IMR-90 (cell line): ENCODE measurements around the gene TCF4. TPM values are rescaled to one million over a fixed set of nuclear protein-coding genes. Genes with fewer than 3 reads are reported as not detected.

Experiments used
- ATAC-seq: fragments of 200-7000 bp; cut with Tn5 transposase; 2 replicates; pipeline ENCODE4 v1.9.1; 2020; ENCODE audit warnings: low read depth, mild to moderate bottlenecking, moderate library complexity
- BruUV-seq: library from RNA; stranded (reverse); fragments of 400-500 nt; replicated peaks from 2 replicates; lab custom pipeline; 2021; lab: Mats Ljungman, UMichigan
- CTCF ChIA-PET: fragments of 300-600 bp; formaldehyde crosslinking; extraction: SDS; loops from one replicate; lab custom pipeline; 2021; ENCODE audit warnings: antibody characterized with exemption; lab: Yijun Ruan, JAX
- POLR2A ChIA-PET: fragments of 300-600 bp; sonication (Branson Sonifier 250); formaldehyde crosslinking; loops from one replicate; lab custom pipeline; 2022; ENCODE audit warnings: antibody characterized with exemption; ENCODE audit not compliant: unreplicated experiment; lab: Charles Lee
- DNase-seq: peaks from one replicate; pipeline ENCODE4 v3.0.0; 2013
- H2AFZ ChIP-seq: replicated peaks from 2 replicates; pipeline ENCODE3; 2013; ENCODE audit warnings: low read length, mild to moderate bottlenecking; ENCODE audit not compliant: poor library complexity
- H2AK5ac ChIP-seq: 2 replicates; pipeline ENCODE4 v1.6.1; 2013; ENCODE audit warnings: low read depth, low read length, inconsistent platforms
- H2AK9ac ChIP-seq: replicated peaks from 2 replicates; pipeline ENCODE3; 2013; ENCODE audit warnings: mild to moderate bottlenecking, low read depth, low read length, moderate library complexity; ENCODE audit not compliant: poor library complexity
- H2BK120ac ChIP-seq: 2 replicates; pipeline ENCODE4 v1.6.1; 2013; ENCODE audit warnings: low read depth, low read length, inconsistent platforms
- H2BK15ac ChIP-seq: 3 replicates; pipeline ENCODE4 v1.6.1; 2013; ENCODE audit warnings: low read depth, low read length, inconsistent platforms
- H2BK20ac ChIP-seq: 2 replicates; pipeline ENCODE4 v1.6.1; 2013; ENCODE audit warnings: low read depth, mild to moderate bottlenecking, inconsistent platforms, low read length, moderate library complexity
- H2BK5ac ChIP-seq: 2 replicates; pipeline ENCODE4 v1.6.1; 2013; ENCODE audit warnings: mild to moderate bottlenecking, low read depth, low read length, inconsistent platforms; ENCODE audit not compliant: poor library complexity, severe bottlenecking
- H3K14ac ChIP-seq: replicated peaks from 2 replicates; pipeline ENCODE4 v1.6.1; 2013; ENCODE audit warnings: low read depth, low read length, inconsistent platforms
- H3K18ac ChIP-seq: 2 replicates; pipeline ENCODE4 v1.6.1; 2013; ENCODE audit warnings: low read depth, low read length, control low read depth
- H3K23ac ChIP-seq: 2 replicates; pipeline ENCODE4 v1.6.1; 2013; ENCODE audit warnings: low read depth, low read length, inconsistent platforms
- H3K27ac ChIP-seq: 2 replicates; pipeline ENCODE4 v1.5.1; 2013; ENCODE audit warnings: mild to moderate bottlenecking, control low read depth, low read length; ENCODE audit not compliant: insufficient read depth
- H3K27me3 ChIP-seq: 2 replicates; pipeline ENCODE4 v1.6.1; 2013; ENCODE audit warnings: low read length; ENCODE audit not compliant: control insufficient read depth, insufficient read depth
- H3K36me3 ChIP-seq: 2 replicates; pipeline ENCODE4 v1.6.1; 2013; ENCODE audit warnings: low read length, mixed read lengths; ENCODE audit not compliant: control insufficient read depth, insufficient read depth
- H3K4ac ChIP-seq: 2 replicates; pipeline ENCODE4 v1.6.1; 2013; ENCODE audit warnings: low read depth, low read length, inconsistent platforms
- H3K4me1 ChIP-seq: 2 replicates; pipeline ENCODE4 v1.6.1; 2013; ENCODE audit warnings: low read length, mixed read lengths; ENCODE audit not compliant: control insufficient read depth, insufficient read depth
- H3K4me2 ChIP-seq: 2 replicates; pipeline ENCODE4 v1.6.1; 2013; ENCODE audit warnings: low read depth, mild to moderate bottlenecking, control low read depth, low read length, moderate library complexity
- H3K4me3 ChIP-seq: 2 replicates; pipeline ENCODE4 v1.5.1; 2013; ENCODE audit warnings: low read depth, mild to moderate bottlenecking, control low read depth, low read length, moderate library complexity; ENCODE audit not compliant: insufficient read depth
- H3K56ac ChIP-seq: 2 replicates; pipeline ENCODE4 v1.6.1; 2013; ENCODE audit warnings: low read length, inconsistent platforms; ENCODE audit not compliant: insufficient read depth; ENCODE audit errors: extremely low read depth
- H3K79me1 ChIP-seq, 2 experiments: 2 replicates each; pipeline ENCODE4 v1.6.1; 2013; ENCODE audit warnings: low read length in 2 of 2, inconsistent platforms in 1 of 2, low read depth in 1 of 2
- H3K9ac ChIP-seq: 2 replicates; pipeline ENCODE4 v1.6.1; 2013; ENCODE audit warnings: low read depth, low read length, control low read depth
- H3K9me1 ChIP-seq: 2 replicates; pipeline ENCODE4 v1.6.1; 2013; ENCODE audit warnings: low read length, inconsistent platforms; ENCODE audit not compliant: insufficient read depth
- H3K9me3 ChIP-seq: 2 replicates; pipeline ENCODE4 v1.6.1; 2013; ENCODE audit warnings: low read length; ENCODE audit not compliant: control insufficient read depth, insufficient read depth
- H4K20me1 ChIP-seq: 2 replicates; pipeline ENCODE4 v1.6.1; 2013; ENCODE audit warnings: low read length, inconsistent platforms; ENCODE audit not compliant: insufficient read depth
- H4K5ac ChIP-seq: 2 replicates; pipeline ENCODE4 v1.6.1; 2013; ENCODE audit warnings: mild to moderate bottlenecking, low read depth, low read length, control low read depth
- H4K8ac ChIP-seq, 2 experiments: 2 replicates each; pipeline ENCODE4 v1.6.1; 2013; ENCODE audit warnings: low read depth in 2 of 2, low read length in 2 of 2, control low read depth in 1 of 2, inconsistent platforms in 1 of 2
- H4K91ac ChIP-seq: 2 replicates; pipeline ENCODE4 v1.6.1; 2013; ENCODE audit warnings: low read depth, low read length, inconsistent platforms; ENCODE audit not compliant: insufficient read depth
- BHLHE40 ChIP-seq: fragments of 150-350 bp; IDR thresholded peaks from 2 replicates; pipeline ENCODE4 v1.6.1; 2016; ENCODE audit warnings: mild to moderate bottlenecking, low read depth, low read length
- CEBPB ChIP-seq: IDR thresholded peaks from 2 replicates; pipeline ENCODE4 v1.6.1; 2012; ENCODE audit warnings: low read depth, low read length, improper control_type of control experiment
- CHD1 ChIP-seq: IDR thresholded peaks from 2 replicates; pipeline ENCODE4 v1.6.1; 2012; ENCODE audit warnings: low read depth, low read length, improper control_type of control experiment
- FOS ChIP-seq: fragments of 150-350 bp; IDR thresholded peaks from 2 replicates; pipeline ENCODE4 v1.6.1; 2016; ENCODE audit warnings: low read depth, low read length
- MAFK ChIP-seq: IDR thresholded peaks from 2 replicates; pipeline ENCODE4 v1.6.1; 2012; ENCODE audit warnings: low read depth, low read length, improper control_type of control experiment
- MAZ ChIP-seq: IDR thresholded peaks from 2 replicates; pipeline ENCODE4 v1.6.1; 2012; ENCODE audit warnings: low read depth, mild to moderate bottlenecking, low read length, improper control_type of control experiment, moderate library complexity, borderline replicate concordance
- MXI1 ChIP-seq: IDR thresholded peaks from 2 replicates; pipeline ENCODE4 v1.6.1; 2012; ENCODE audit warnings: low read depth, mild to moderate bottlenecking, low read length, moderate library complexity, borderline replicate concordance
- NFE2L2 ChIP-seq: fragments of 150-350 bp; IDR thresholded peaks from 2 replicates; pipeline ENCODE4 v1.6.1; 2016; ENCODE audit warnings: low read depth, mild to moderate bottlenecking, low read length
- POLR2A ChIP-seq: IDR thresholded peaks from 2 replicates; pipeline ENCODE4 v1.6.1; 2012; ENCODE audit warnings: mild to moderate bottlenecking, low read depth, low read length
- RAD21 ChIP-seq: IDR thresholded peaks from 2 replicates; pipeline ENCODE4 v1.6.1; 2012; ENCODE audit warnings: low read length, improper control_type of control experiment
- RCOR1 ChIP-seq: IDR thresholded peaks from 2 replicates; pipeline ENCODE4 v1.6.1; 2012; ENCODE audit warnings: mild to moderate bottlenecking, low read length, improper control_type of control experiment; ENCODE audit not compliant: insufficient replicate concordance
- RFX5 ChIP-seq: IDR thresholded peaks from 2 replicates; pipeline ENCODE4 v1.8.0; 2012; ENCODE audit warnings: low read depth, mild to moderate bottlenecking, low read length, moderate library complexity
- SMC3 ChIP-seq: fragments of 150-350 bp; IDR thresholded peaks from 2 replicates; pipeline ENCODE4 v1.6.1; 2016; ENCODE audit warnings: low read depth, mild to moderate bottlenecking, antibody characterized with exemption, low read length, moderate library complexity
- USF2 ChIP-seq: fragments of 150-350 bp; IDR thresholded peaks from 2 replicates; pipeline ENCODE4 v1.6.1; 2017; ENCODE audit warnings: mild to moderate bottlenecking, antibody characterized with exemption, low read length, low read depth
- WGBS, 2 experiments: methylation state at CpG; one replicate each; pipeline versions ENCODE4 v1.1.5 to v1.1.7; 2013; ENCODE audit warnings: missing lambda C conversion rate in 2 of 2; ENCODE audit not compliant: insufficient read length in 1 of 2; ENCODE audit errors: extremely low coverage in 2 of 2; 5-methylcytosine and 5-hydroxymethylcytosine counted together
- dilution Hi-C: fragments of 300-500 bp; cut with HindIII; formaldehyde crosslinking; loops from one replicate; pipeline ENCODE4 v1.14.3; 2018; ENCODE audit warnings: low sequenced_read_pairs; ENCODE audit not compliant: unreplicated experiment
- in situ Hi-C: fragments of 300-500 bp; cut with MboI; formaldehyde crosslinking; loops from 3 replicates; pipeline ENCODE4 v1.14.3; 2019; ENCODE audit warnings: low sequenced_read_pairs, inconsistent platforms, mixed read lengths
- intact Hi-C: fragments of 100-400 bp; cut with micrococcal nuclease; formaldehyde crosslinking; loops from 2 replicates; pipeline ENCODE4 v1.10.0; 2022
- polyA plus RNA-seq, 3 experiments: library from polyadenylated mRNA; depleted of rRNA; stranded (reverse); fragments of >200 nt; gene quantifications; 2 replicates each; pipeline ENCODE4 v1.2.3, GENCODE V29; 2012; ENCODE audit warnings: low replicate concordance in 1 of 3
- total RNA-seq: library from RNA; depleted of rRNA; stranded (reverse); fragments of >200 nt; gene quantifications from 2 replicates; pipeline ENCODE4 v1.2.3, GENCODE V29; 2012
- TF ChIP-seq, protein P1 (sequence below): fragments of 150-350 bp; IDR thresholded peaks from 2 replicates; pipeline ENCODE4 v1.6.1; 2016; ENCODE audit warnings: low read depth, mild to moderate bottlenecking, low read length, moderate library complexity, borderline replicate concordance
- TF ChIP-seq, protein P2 (sequence below): conservative IDR thresholded peaks from 2 replicates; pipeline ENCODE4 v1.5.1; 2012; ENCODE audit warnings: mild to moderate bottlenecking, low read depth, low read length, improper control_type of control experiment

The TCF4 gene
- total and polyA plus RNA-seq, 2 of the 4 experiments (the other 2 are of a cell fraction): 30.0 to 87.1 TPM

DNA sequence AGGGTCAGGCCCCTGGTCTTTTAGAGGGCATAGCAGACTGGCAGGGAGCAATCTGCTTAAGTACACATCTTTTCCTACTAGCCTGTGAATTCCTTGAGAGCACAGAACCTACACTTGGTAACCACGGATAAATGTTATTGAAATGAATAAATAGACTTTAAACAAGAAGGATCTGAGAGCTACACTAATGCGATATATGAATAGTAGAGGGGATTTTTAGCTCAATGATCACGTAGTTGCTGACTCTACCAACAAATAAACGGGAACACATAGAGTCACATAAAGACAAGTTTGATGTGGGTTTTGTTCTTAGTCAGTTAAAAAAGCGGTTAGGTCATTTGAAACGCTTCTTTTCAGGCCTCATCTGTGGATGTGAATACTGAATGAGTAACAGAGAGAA, 338.4 kb downstream of the TCF4 start:
- Histone ChIP-seq H3K18ac (no peak overlapping the region), H3K27ac (no peak overlapping the region), H2AFZ (no peak overlapping the region), H3K9me1 (peaks cover 7% of the 10 kb centered on the region), H3K79me1 (peaks cover 7 to 41% of the 10 kb centered on the region in 2 experiments; a peak in 2 of 4 replicates), H3K56ac (no peak overlapping the region), H4K8ac (no peak overlapping the region), H2AK5ac (no peak overlapping the region), H4K20me1 (no peaks in the 10 kb centered on the region), H4K5ac (no peak overlapping the region), H2BK20ac (no peak overlapping the region), H3K23ac (no peak overlapping the region), H2BK5ac (no peak overlapping the region), H2BK15ac (no peak overlapping the region), H2AK9ac (no peak overlapping the region), H3K4me3 (no peak overlapping the region), H3K4me2 (no peak overlapping the region), H3K4me1 (peaks cover 17% of the 10 kb centered on the region), H3K9ac (no peak overlapping the region), H3K27me3 (no peaks in the 10 kb centered on the region), H2BK120ac (no peak overlapping the region), H3K4ac (no peak overlapping the region), H3K36me3 (peaks cover 10% of the 10 kb centered on the region), H3K14ac (no peak overlapping the region), H4K91ac (no peak overlapping the region), H3K9me3 (peaks cover 2% of the 10 kb centered on the region; the same call in 1 of the 2 replicates)
- no peak for ATAC-seq
- TF ChIP-seq POLR2A: no peak
- TF ChIP-seq NFE2L2: no peak
- TF ChIP-seq, protein P1, sequence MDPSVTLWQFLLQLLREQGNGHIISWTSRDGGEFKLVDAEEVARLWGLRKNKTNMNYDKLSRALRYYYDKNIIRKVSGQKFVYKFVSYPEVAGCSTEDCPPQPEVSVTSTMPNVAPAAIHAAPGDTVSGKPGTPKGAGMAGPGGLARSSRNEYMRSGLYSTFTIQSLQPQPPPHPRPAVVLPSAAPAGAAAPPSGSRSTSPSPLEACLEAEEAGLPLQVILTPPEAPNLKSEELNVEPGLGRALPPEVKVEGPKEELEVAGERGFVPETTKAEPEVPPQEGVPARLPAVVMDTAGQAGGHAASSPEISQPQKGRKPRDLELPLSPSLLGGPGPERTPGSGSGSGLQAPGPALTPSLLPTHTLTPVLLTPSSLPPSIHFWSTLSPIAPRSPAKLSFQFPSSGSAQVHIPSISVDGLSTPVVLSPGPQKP: no peak
- TF ChIP-seq RAD21: no peak
- no peak for TF ChIP-seq FOS
- no peak for TF ChIP-seq RFX5
- no peak for TF ChIP-seq MAFK
- no peak for TF ChIP-seq USF2
- no peak for TF ChIP-seq BHLHE40
- no peak for TF ChIP-seq CHD1
- TF ChIP-seq SMC3: no peak
- TF ChIP-seq, protein P2, sequence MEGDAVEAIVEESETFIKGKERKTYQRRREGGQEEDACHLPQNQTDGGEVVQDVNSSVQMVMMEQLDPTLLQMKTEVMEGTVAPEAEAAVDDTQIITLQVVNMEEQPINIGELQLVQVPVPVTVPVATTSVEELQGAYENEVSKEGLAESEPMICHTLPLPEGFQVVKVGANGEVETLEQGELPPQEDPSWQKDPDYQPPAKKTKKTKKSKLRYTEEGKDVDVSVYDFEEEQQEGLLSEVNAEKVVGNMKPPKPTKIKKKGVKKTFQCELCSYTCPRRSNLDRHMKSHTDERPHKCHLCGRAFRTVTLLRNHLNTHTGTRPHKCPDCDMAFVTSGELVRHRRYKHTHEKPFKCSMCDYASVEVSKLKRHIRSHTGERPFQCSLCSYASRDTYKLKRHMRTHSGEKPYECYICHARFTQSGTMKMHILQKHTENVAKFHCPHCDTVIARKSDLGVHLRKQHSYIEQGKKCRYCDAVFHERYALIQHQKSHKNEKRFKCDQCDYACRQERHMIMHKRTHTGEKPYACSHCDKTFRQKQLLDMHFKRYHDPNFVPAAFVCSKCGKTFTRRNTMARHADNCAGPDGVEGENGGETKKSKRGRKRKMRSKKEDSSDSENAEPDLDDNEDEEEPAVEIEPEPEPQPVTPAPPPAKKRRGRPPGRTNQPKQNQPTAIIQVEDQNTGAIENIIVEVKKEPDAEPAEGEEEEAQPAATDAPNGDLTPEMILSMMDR: no peak
- no peak for TF ChIP-seq CEBPB
- TF ChIP-seq MXI1: no peak
- no peak for TF ChIP-seq MAZ
- no peak for TF ChIP-seq RCOR1
- no CpG with 5 or more reads among the region's 6 CpGs for WGBS, 2 experiments
- CTCF ChIA-PET: no interaction called here
- BruUV-seq: no TSS peak
- in situ Hi-C loops (loop anchor here (5.0 to 25.0 kb wide), 2 partner anchors 163 to 1328 kb away; no protein-coding TSS in a partner anchor), intact Hi-C loops (no loop called here), dilution Hi-C loops (no loop called here)
- POLR2A ChIA-PET: no interaction called here
- DNase-seq: no peak
